Stromal cell of bone marrow (primary cell): ENCODE measurements around the gene ITPR1.

ENCODE experiments used
- DNase-seq: peaks from one replicate; pipeline ENCODE4 v3.0.0-alpha.2; 2012; ENCODE audit warnings: low read depth

Gene ITPR1

DNA sequence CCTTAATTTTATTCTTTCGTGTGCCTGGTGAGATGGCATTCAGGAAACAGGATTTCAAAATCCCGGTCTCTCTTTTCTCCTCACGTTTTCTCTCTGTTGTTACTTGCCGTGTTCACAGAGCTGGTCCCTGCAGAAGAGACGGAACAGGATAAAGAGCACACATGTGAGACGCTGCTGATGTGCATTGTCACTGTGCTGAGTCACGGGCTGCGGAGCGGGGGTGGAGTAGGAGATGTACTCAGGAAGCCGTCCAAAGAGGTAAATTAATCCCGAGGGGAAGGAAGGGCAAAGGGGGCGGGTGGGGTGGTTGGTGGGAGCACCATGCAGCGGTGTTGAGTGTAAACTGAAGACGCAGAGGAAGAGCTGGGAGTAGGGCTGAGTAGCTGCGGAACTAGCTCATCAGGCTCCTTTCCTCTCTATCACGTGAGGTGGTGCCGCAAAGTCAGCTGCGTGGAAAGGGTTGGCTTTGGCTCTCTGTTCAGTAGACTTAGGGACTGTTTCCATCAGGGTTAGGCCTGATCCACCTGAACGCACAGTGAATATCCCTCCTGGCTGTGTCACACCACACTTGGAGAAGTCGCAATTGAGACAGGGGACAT, 321.3 kb downstream of the ITPR1 start:
- no peak for DNase-seq

DNA sequence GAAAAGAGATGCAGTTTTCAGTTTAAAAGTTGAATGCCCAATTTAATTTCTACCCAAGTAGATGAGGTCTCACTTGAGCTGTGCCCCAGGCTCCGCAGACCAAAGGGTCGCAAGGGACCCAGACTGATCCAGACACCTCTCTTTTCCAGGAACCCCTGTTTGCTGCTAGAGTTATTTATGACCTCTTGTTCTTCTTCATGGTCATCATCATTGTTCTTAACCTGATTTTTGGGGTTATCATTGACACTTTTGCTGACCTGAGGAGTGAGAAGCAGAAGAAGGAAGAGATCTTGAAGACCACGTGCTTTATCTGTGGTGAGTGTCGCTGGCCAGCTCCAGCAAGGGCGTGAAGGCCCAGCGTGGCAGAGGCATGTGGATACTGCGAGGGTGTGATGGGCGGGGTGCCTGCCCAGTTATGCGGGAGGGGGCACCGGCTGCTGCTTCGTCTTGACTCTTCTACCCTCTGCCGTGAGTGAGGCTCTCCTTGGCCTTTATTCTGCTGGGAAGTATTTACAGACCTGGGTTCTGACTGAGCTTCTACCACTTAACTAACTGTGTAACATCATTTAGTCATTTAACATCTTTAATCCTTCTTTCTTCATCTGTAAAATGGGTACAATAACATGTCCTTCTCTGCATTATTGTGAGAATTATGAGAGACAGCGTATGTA, 321.9 kb downstream of the ITPR1 start:
- no peak for DNase-seq

DNA sequence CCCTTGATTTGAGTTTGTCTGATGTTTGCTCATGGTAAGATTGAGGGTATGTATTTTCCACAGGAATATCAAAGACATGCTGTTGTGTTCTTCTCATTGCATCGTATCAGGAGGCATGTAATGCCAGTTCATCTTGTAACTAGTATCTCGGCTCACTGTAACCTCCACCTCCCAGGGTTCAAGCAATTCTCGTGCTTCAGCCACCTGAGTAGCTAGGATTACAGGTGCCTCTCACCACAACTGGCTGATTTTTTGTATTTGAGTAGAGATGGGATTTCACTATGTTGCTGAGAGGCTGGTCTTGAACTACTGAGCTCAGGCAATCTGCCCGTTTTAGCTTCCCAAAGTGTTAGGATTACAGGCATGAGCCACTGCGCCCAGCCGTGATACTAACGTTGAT, 323.2 kb downstream of the ITPR1 start:
- no peak for DNase-seq

DNA sequence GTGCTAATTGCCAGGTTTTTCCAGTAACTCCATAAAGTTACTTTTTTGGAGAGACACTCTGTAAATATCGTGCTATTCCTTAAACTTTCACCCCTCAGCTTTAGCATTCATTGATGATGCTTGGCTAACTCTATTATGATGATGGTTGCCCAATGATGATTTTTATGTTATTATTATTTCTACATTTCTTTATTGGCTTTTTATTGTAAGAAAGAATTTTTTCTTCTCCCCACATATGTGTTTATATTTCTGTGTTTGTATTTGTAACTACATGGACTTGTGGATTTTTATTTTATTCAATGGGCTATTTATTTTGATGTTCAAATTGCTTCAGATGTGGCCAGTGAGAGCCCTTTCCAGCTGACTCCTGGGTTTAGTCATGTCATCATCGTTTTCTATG, 323.6 kb downstream of the ITPR1 start:
- no peak for DNase-seq

DNA sequence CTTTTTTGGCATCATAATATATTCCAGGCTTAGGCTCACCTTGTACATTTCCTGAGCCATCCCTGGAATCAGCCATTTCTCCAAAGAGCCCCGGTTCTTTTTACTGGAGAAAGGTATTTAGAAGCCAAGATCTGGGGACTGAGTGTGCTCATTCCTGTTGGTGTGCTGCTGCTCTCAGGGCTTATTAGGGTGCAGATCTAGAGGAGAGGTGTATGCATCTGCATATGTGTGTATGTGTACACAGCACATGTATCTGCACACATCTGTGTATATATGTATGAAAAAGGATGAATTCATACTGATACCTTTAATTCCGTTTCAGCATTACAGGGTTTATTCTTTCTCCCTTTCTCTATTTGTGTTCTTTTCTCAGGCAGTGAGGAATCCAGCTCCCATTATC, 324.0 kb downstream of the ITPR1 start:
- no peak for DNase-seq

DNA sequence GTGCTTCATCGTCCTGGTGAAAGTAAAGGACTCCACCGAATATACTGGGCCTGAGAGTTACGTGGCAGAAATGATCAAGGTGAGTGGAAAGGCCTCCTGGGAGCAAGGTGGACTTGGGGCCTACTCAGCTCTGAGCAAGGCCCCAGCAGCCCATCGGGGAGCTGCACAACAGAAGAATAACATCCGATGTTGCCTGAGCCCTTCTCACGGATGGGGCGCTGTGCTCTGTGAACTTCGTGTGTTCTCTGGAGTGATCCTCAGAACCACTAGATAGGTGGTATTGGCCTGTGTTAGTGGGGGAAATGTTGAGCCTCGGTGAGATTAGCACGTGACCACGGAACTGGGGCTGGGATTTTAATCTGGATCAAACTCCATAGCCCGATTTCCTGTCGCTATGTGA, 325.0 kb downstream of the ITPR1 start:
- DNase-seq, result no peak

DNA sequence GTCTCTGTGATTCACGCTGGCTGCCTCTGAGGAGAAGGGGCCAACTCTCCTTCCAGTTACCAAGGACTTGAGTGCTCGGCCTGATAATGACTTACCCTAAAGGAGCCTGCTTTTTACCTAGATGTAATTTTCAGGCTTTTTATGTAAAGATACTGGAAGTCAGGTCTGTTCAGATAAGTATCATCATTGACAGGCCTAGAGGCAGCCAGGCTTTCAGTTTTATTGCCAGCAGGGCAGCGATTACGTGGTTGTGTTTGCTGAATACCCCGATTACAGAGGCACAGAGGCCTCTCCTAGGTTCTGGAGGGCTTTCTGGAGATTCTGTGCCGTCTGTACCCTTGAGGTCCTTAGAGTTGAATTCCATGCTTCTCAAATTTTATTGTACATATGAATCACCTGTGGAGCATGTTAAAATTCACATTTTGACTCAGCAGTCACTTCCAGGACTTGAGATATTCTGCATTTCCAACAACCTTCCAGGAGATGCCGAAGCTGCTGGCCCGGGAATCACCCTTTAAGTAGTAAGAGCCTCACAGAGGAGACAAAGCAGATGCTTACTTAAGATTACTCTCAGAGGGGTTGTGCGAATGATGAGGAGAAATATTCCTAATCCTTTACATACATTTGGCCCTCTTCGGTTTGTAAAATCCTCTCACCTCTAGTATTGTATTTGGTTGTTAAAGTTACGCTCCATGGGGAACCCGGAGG, 326.0 kb downstream of the ITPR1 start:
- DNase-seq, result no peak

DNA sequence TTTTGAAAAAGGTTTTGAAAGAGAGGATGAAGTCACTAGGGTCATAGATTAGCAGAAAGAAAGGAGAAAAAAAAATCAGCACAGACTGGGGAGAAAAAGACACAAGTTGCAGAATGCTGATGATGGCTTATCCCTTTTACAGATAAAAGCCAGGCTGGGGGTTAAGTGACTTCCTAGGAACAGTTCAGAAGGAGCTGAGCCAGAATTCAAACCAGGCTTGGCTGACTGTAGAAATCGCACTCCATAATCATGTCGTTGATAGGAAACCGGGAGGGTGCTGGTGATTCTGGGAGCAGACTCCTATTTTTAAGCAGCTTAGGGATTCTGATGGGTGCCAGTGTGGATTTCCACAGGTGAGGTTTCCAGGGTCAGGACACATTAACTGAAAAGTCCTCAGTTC, 326.6 kb downstream of the ITPR1 start:
- no peak for DNase-seq

DNA sequence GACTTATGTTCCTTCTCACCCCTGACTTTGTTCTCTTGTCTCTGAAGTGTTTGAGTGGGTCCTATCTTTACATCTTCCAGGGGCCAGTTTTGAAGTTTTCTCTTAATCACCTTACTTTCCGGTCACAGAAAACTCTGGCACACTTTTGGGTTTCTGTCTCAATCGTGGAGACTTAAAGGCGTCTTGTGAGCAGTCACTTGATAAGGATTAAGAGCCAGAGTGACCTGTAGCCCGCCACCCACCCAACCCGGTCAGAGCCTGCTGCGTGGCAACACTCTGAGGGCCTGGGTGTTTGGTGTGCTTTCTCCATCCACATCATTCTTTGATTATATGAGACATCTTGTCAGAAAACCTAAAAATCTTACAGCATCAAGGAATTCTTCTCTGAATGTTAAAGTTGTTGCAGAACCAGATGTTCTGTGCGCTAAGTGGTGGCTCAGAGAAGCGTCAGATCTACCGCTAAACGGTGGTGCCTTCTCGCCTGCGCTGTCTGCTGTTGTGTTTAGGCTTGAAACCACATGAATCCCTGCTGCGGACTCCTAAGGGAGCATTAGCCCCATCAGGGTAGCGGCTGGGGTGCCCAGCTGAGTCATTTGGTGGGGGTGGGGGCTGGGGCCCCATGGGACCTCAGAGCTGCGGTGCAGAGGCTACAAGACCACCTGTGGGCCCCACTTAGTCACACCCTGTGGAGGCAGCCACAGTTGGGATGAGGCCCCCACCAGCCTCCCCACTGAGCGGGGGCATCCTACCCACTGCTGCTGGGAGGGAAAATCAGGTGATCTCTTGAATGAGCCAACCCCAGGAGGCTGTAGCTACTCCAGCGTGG, 327.4 kb downstream of the ITPR1 start:
- DNase-seq, result no peak

DNA sequence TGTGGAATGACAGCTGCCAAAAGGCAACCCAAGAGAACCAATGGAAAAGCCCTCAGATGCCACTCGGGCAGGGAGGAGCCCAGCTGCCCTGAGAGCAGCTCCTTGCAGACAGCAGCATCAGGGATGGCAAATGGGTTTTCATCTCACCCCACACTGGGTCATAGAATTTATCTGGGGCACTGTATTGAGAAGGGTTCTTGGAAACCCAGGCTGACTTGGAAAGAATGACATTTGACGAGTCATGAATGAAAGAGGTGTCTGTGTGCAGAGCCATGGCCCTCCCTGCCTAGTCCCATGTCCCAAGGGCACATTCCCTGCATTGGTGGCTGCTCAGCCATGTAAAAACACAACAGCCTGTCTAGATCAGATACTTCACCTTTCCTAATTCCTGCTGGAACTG, 328.2 kb downstream of the ITPR1 start:
- no peak for DNase-seq

DNA sequence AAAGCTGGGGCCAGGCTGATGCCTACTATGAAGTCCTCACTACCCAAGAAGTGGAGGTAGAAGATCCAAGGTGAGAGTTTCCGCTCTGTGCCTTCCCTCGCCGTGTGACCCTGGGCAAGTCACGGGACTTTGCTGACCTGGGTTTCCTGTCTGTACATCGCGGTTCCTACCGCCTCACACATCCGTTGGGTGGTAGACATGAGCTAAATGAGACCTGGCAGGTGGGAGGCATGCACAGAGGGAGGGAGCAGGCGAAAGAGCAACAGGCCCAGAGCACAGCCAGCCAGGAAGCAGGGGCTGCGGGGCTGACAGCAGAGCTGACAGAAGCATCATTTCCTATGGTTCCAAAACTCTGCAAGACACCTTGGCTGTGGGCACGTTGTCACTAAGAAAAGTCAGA, 328.8 kb downstream of the ITPR1 start:
- DNase-seq, result no peak

DNA sequence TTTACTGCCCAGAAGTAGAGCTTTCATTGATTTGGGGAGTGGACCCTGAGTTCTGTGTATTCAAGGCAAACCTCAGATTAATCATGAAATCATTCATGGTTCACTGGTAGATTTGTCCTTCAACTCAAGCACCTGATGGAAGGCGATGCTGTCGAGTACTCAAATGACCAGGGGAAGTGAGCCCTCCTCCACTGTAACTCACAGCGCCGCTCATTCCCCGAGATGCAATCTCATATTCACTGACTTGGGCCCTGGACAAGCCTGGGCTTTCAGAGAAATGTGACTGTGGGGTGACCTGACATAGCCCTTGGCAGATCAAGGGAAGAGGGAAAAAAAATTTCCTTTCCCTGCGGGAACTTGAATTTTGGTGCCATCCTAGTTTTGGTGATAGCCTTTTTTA, 329.4 kb downstream of the ITPR1 start:
- no peak for DNase-seq

DNA sequence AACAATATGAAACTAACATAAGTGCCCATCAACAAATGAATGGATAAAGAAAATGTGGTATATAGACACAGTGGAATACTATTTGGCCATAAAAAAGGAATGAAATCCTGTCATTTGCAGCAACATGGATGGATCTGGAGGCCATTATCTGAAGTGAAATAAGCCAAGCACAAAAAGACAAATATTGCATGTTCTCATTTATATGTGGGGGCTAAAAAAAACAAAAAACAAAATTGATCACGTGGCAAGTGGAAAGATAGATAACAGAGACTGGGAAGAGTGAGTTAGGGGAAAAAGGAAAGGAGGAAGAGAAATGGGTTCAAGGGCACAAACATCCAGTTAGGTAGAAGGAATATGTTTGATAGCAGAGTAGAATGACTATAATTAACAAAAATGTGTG, 330.2 kb downstream of the ITPR1 start:
- no peak for DNase-seq

DNA sequence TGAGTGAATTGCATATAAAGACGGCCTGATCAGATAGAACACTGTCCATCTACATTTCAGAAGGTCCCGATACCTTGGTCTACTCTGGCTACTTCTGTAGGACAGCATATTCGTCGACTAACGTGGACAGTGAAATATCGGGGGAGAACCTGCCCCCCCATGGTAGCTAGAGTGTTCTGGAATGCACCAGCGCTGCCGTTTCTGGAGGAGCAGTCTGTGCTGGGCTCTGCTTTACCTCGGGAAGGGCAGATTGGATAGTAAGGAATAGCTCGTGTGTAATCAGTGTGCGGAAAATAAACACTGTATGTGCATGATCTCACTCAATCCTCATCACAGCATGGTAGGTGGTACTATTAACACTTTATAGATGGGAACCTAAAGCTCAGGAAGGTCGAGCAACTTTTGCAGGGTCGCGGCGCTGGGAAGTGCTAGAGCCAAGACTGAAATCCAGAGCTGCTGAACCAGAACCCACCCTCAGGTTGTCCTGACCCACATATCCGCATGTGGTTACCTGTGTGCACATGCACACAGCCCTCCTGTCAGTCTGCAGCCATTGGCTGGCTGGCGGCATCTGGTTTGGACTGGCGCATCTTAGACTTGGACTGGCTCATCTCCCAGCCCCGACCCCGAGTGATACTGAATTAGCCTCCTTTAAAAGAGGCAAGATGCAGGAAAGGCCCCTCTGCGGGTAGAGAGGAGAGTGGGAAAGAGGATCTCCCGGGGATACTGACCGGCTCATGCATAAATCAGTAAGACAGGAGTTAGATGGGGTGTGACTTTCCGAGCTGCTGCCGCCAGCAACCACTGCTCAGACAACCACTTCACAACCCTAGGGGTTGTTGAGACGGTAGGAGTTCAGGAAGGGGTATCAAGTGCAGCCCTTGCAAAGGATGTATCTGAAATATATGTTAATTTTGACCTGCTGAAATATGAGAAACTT, 331.1 kb downstream of the ITPR1 start:
- no peak for DNase-seq

DNA sequence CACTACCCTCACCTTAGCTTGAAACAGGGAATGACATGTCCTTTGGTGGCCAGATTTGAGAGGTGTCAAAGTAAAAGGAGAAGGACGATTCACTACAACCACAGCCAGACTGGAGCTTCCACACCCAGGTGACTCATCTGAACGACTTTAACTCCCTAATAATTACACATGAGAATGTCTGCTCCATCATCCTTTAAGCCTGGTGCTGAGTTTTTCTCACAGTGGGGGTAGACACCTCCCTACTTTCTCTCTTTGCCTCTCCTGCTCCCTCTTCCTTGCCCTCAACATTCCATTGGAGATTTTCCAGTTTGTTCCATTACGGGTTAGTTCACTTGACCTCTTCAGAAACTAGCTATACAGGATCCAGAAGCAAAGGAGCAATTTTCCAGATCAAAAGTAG, 331.8 kb downstream of the ITPR1 start:
- DNase-seq, result peak; percentile 65

DNA sequence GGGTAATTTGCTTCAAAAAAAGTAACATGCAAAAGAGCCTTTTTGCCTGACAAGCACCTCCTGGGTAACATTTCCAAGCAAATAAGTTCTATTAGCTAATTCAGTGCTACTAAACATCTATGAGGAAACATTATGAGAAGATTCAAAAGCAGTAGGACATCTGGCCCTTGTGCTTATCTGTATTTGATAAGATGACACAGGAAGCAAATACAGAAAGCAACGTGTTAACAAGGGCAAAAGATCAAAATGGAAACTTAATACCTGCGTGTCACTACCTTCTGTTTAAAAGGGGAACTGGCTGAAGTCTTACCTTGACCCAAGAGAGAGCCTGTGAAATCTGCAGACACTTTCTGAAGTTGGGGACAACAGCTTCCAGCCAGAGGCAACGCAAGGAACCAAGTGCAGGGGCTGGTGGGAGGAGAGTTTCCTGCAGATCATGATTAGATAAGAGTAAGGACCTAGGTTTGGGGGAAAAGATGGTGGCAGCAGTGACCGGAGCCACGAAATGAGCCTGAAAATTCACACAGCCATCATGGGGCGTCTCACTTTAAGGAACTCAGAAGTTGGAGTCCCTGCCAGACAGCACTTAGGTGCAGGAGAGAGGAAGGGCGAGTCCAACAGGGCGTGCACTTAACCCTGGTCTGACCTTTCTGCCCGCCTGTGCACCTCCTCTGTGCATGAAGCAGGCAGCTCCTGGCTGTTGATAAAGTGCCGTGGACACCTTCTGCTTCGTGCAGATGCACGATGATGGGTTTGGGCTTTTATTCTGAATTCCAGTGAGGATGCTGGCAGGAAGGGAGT, 332.5 kb downstream of the ITPR1 start:
- DNase-seq, result no peak

DNA sequence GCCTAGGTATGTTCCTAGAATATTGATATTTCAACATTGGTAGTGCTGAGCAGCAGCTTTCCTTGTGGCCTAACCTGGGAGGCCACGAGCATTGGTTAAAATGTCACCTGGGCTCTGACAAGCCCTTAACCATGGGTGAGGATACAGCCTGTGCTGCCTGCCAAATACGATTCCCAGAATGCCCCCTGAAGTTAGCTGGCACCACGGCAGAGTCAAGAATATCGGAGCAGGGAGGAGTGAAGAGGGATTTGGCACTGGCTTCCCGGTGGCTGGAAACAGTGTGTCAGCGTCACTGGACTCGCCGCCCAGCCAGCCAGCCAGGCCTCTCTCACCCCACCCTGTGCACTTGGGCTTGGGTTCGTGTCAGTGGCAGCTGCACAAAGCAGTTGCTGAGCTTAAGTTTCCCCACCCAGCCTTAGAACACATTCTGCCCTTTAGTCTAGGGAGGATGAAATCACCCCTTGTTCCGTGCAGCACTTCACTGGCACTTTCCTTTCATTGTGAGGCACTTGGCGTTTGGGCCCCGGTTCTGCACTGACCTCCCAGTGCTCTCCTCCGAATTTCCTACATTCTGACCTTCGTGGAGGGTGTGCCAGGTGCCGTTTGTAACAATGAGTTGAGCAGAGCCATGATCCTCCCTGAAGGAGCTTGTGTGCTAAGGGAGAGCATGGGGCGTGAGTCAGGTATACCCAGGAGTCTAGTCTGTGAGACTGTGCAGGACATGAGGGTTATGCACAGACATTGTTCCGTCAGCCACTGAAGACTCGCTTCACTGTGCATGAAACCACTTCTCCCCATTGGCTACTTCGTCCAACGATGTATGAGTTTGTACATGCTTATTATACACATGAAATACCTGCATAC, 333.3 kb downstream of the ITPR1 start:
- peak; percentile 63 for DNase-seq

DNA sequence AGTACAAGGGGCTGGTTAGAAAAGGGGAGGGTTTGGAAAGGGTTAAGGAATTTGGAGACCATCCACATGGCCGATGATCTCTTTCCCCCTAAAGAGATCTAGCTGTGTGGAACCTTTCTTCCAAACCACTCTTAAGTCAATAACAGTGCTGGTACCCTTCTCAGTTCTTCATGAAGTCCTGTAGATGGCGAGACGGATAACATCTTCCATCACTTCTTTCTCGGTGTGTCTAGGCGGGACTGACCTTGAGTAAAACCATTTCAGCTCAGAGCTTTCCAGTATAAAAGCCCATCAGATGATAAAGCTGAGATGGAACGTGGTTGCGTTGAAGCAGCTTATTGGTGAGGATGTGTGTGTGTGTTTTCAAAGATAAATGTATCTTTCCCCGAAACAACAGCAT, 334.6 kb downstream of the ITPR1 start:
- DNase-seq, result no peak

DNA sequence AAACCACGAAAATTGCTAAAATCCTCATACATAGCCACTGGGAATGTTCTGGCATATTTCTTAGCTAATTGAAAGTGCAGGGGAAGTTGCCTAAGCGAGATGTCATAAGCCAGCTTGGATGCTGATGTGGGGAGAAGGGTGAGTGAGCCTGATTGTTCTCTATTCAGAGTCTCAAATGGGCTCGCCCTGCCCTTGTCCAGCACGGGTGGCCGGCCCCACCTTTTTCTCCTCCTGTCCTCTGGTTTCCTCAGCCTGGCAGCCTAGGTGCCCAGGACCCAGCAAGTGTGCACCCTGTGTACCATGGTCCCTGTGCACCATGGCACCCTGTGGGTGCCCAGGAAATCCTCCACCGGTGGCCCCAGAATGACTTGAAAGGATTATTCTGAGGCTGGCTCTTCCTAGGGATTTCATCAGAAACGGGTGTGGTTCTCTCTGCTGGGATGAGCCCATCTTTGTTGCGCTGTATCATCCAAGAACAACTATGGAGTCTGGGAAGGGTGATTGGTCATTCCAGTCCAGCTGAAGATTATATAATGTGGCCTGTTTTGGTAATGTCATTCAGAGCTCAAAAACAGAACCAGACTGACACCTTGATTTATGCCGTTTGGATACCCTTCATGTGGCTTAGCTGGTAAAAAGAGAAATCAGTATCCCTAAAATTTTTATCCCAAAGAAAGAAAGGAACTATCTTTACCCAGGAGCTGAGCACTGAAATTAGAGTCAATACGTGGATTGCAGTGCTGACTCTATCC, 335.3 kb downstream of the ITPR1 start:
- peak; percentile 64 for DNase-seq
